Skeletal muscle cell (primary cell): Measurements from ENCODE around the gene PTGES3.
"Not testable (repeated sequence)": the region's sequence is repeated elsewhere in the genome, so short reads cannot be mapped to it uniquely, and the experiment has no call there.

Source experiments
- DNase-seq: peaks from one replicate; pipeline ENCODE4 v3.0.0-alpha.2; 2010; ENCODE audit warnings: low read depth
- H3K4me3 ChIP-seq: 2 replicates; pipeline ENCODE4 v1.5.1; 2011; ENCODE audit warnings: low read depth, mild to moderate bottlenecking, control low read depth, low read length, moderate library complexity

Gene PTGES3

GRCh38 chr12:56661979-56662638, 26.0 kb downstream of the PTGES3 start:
- H3K4me3 ChIP-seq: no peak overlapping the region
- no peak for DNase-seq

DNA sequence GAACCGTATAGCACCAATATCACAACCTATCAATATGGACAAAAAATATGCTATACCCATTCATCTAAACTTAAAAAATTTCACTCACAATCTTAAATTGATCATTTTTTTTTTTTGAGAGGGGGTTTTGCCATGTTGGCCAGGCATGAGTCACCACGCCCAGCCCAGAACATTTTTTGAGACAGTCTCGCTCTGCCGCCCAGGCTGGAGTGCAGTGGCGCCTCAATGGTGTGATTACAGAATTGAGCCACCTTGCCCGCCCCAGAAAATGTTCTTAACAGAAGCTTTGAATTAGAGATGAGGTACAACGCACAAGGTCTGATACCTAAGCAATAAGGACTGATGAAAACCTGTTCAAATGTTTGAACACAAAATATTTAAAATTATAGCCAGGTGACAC, 26.5 kb downstream of the PTGES3 start:
- H3K4me3 ChIP-seq: no peak overlapping the region
- no peak for DNase-seq

DNA sequence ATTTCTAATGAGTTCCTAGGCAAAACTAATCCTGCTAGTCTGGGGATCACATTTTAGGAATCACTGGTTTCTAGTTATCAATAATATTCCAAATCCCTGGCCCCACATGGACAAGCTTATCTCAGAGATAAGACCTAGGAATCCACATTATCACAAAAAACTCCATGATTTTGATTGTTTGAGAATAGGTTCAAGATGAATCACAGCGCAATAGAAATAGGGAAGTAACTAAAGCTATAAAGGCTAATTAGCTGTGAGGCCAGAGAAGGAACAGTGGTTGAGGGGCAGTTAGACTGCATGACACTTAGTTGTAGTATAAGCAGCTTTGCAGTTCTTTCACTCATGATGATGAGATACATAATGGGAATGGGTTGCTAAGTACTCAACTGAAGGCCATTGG, 29.2 kb downstream of the PTGES3 start:
- no peak for DNase-seq
- H3K4me3 ChIP-seq: no peak overlapping the region

DNA sequence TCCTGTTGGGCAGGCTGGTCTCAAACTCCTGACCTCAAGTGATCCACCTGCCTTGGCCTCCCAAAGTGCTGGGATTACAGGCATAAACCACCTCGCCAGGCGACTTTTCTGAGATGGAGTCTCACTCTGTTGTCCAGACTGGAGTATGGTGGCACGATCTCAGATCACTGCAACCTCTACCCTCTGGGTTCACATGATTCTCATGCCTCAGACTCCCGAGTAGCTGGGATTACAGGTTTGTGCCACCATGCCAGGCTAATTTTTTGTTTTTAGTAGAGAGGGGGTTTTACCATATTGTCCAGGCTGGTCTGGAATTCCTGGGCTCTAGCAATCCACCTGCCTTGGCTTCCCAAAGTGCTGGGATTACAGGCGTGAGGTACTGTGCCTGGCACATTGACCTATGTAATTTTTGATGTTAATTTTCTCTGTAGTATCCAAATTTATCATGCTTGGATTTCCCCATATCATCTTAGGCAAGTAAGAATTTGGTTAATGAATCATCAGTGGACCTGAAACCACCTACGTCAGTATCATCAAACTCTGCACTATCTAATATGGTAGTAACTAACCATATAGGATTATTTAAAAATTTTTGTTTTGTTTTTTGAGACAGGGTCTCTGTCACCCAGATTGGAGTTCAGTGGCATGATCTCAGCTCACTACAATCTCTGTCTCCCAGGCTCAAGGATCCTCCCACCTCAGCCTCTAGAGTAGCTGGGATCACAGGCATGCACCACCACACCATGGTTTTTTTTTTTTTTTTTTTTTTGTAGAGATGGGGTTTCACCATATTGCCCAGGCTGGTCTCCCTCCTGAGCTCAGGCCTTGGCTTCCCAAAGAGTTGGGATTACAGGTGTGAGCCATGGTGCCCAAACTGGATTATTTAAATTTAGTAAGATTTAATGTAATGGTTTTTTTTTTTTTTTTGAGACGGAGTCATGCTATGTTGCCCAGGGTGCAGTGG, 30.4 kb downstream of the PTGES3 start:
- DNase-seq: no peak
- no peak overlapping the region for H3K4me3 ChIP-seq

GRCh38 chr12:56653781-56654180, 34.3 kb downstream of the PTGES3 start:
- not testable (repeated sequence) for H3K4me3 ChIP-seq, DNase-seq

DNA sequence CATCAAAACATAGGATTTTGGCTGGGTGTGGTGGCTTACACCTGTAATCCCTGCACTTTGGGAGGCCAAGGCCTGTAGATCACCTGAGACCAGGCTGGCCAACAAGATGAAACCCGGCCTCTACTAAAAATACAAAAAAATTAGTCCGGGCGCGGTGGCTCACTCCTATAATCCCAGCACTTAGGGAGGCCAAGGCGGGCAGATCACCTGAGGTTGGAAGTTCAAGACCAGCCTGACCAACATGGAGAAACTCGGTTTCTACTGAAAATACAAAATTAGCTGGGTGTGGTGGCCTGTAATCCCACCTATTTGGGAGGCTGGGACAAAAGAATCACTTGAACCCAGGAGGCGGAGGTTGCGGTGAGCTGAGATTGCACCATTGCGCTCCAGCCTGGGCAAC, 40.1 kb downstream of the PTGES3 start:
- H3K4me3 ChIP-seq, DNase-seq: not testable (repeated sequence)

DNA sequence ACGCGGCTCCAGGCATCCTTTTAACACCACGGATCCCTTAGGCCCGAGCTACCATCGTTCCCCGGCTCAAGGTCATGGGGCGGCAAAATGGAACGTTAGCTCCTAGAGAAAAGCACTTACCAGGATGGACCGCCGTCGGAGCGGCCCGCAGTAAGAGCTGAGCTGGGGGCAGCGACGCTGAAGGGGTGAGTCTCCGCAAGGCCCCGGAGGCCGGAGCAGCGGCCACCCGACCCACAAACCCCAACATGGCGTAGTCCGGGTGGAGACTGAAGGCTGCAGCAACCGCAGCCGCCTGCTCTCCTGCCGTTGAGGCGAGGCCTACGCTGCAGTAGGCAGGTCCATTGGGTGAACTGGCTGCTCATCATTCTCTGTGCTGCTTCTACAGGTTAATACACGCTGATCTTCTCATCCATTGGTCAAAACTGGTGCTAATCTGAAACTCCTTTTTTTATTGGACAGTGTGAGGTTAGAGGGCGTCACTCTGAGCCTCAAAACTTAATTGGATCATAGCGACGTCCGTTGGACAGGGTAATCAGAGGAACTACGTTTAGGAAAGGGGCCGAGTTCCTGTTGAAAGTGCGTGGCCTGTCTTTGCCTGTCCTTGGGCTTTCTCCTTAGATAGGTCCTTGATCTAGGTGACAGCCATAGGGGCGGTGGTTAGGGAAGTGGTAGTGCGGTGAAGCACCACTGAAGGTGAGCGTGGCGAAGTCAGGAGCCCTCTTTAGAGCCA, 42.2 kb downstream of the PTGES3 start, which contains the start of gene ATP5F1B:
TSS of gene ATP5F1B (minus strand) at position 268 of the 730 bp plus-strand sequence. CDS start at position 247, 21 bp downstream.
- peak within 1 kb of the TSS; percentile 100 for H3K4me3 ChIP-seq
- peak; percentile 100 for DNase-seq

GRCh38 chr12:56645201-56645716, 42.8 kb downstream of the PTGES3 start:
- H3K4me3 ChIP-seq: peak overlapping the region; percentile 100
- no peak for DNase-seq

GRCh38 chr12:56644654-56645053, 43.4 kb downstream of the PTGES3 start:
- no peak for DNase-seq
- peak overlapping the region; percentile 100 for H3K4me3 ChIP-seq

DNA sequence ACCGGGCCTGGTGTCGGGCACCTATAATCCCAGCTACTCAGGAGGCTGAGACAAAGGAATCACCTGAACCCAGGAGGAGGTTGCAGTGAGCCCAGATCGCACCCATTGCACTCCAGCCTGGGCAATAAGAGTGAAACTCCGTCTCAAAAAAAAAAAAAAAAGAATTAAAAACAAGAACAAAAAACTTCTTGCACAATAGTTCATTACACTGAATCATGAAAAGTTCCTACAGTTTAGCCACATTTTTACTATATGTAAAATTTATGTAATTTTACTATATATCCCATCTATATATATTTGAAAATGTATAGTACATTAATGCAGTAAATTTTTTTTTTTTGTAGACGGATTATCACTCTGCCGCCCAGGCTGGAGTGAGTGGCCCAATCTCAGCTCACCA, 46.9 kb downstream of the PTGES3 start:
- no peak for DNase-seq
- H3K4me3 ChIP-seq: no peak overlapping the region

- H3K4me3 ChIP-seq: no peak overlapping the region
- DNase-seq: no peak
These were observed 50.5 kb downstream of the PTGES3 start for GRCh38 chr12:56637621-56638020.

- H3K4me3 ChIP-seq: peak overlapping the region; percentile 83
- peak; percentile 99 for DNase-seq
These were observed 51.2 kb downstream of the PTGES3 start for GRCh38 chr12:56636675-56637540.

- H3K4me3 ChIP-seq: peak overlapping the region; percentile 83
- peak; percentile 61 for DNase-seq
These were observed 52.0 kb downstream of the PTGES3 start for GRCh38 chr12:56635806-56636674.

- DNase-seq: peak; percentile 49
- H3K4me3 ChIP-seq: peak overlapping the region; percentile 83
These were observed 53.0 kb downstream of the PTGES3 start for GRCh38 chr12:56634837-56635791.

DNA sequence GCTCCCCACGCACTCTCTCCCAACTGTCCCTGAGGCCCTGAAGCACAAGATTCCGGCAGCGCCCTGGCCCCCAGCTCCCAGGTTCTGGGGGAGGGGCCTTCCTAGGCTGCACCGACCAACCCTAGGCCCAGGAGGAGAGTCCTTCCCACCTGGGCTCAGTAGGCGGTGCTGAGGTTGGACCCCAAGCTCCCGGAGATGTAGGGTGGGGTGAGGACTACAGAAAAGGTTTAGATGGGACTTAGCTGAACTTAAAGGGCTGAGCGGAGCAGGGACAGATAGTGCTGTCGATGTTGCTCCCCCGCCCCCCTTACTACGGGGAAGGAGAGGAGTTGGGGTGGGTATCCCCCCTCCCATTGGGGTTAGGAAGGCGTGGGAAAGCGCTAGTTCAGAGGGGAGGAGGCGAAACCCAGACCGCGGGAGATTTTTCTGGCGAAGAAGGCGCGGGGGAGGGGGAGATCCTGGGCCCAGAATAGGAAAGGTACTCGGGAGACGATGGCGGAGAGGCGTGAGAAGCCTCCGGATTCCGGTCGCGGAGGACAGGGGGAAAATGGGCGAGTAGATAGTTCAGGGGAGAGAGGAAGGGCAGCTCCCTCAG, 53.7 kb downstream of the PTGES3 start:
- no peak for DNase-seq
- H3K4me3 ChIP-seq: peak overlapping the region; percentile 83

DNA sequence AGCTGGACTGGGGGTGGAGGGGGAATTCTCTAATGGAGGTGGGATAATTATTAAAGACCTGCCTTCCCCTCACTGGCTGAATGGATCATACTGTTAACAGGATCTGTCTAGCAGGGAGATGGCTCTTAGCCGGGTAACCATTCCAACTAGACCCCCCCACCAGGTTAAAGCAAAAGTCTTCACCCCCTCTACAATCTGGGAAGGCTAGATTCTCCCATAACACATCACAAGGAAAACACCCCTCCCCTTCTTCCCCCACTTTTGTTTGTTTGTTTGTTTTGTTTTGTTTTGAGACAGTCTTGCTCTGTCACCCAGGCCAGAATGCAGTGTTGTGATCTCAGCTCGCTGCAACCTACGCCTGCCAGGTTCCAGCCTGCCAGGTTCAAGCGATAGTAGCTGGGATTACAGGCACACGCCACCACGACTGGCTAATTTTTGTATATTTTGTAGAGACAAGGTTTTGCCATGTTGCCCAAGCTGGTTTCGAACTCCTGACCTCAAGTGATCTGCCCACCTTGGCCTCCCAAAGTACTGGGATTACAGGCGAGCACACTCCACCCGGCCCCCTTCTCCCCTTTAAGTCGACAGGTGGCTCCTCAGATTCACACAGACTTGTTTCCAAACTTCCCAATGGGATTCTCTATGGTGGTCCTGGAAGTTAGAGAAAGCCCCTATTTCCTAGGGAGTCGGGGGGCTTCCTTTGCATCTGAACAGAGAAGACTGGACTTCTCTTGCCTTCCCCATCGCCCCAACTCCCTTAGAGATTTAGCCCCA, 54.4 kb downstream of the PTGES3 start:
- DNase-seq: no peak
- peak overlapping the region; percentile 83 for H3K4me3 ChIP-seq
